Activated B cell treated with CpG ODN at 0.5 μM for 24 hours (primary cell): ENCODE data around the gene POPDC3. TPM values are rescaled to one million over a fixed set of nuclear protein-coding genes. Genes with fewer than 3 reads are reported as not detected.

Experiments
- ATAC-seq: fragments of 200-7000 bp; cut with Tn5 transposase; one replicate; pipeline ENCODE4 v1.10.0; 2021; ENCODE audit warnings: low read depth, mild to moderate bottlenecking, moderate library complexity
- CTCF ChIA-PET: fragments of 350-600 bp; sonication (Branson Sonifier 250); formaldehyde crosslinking; loops from one replicate; lab custom pipeline; 2021; ENCODE audit warnings: antibody characterized with exemption; lab: Charles Lee
- POLR2A ChIA-PET: fragments of 350-600 bp; sonication (Branson Sonifier 250); formaldehyde crosslinking; loops from one replicate; lab custom pipeline; 2021; ENCODE audit warnings: antibody characterized with exemption; lab: Charles Lee
- DNase-seq: peaks from one replicate; pipeline ENCODE4 v3.0.0; 2022
- H3K27ac Mint-ChIP-seq: one replicate; pipeline ENCODE4 v1.8.0; 2020; ENCODE audit warnings: mixed read lengths
- H3K27me3 Mint-ChIP-seq: one replicate; pipeline ENCODE4 v1.8.0; 2021; ENCODE audit warnings: mixed read lengths
- H3K36me3 Mint-ChIP-seq: one replicate; pipeline ENCODE4 v1.8.0; 2021; ENCODE audit warnings: low read depth, mixed read lengths
- H3K4me1 Mint-ChIP-seq: one replicate; pipeline ENCODE4 v1.8.0; 2021; ENCODE audit warnings: mixed read lengths
- H3K4me3 Mint-ChIP-seq: one replicate; pipeline ENCODE4 v1.8.0; 2020; ENCODE audit warnings: mild to moderate bottlenecking, mixed read lengths
- H3K9me3 Mint-ChIP-seq: one replicate; pipeline ENCODE4 v1.8.0; 2020; ENCODE audit warnings: mixed read lengths
- intact Hi-C: fragments of 100-400 bp; cut with micrococcal nuclease; formaldehyde crosslinking; loops from one replicate; pipeline ENCODE4 v1.15.1; 2024
- total RNA-seq: library from RNA; stranded (reverse); gene quantifications from 2 replicates; pipeline ENCODE4 v1.2.3, GENCODE V29; 2022
- TF ChIP-seq, protein P1 (sequence below): fragments of 200-600 bp; IDR thresholded peaks from one replicate; pipeline ENCODE4 v1.8.0; 2022; ENCODE audit warnings: antibody characterized with exemption, mild to moderate bottlenecking

The POPDC3 gene
- total RNA-seq, 1 donor from 2014 or later = not detected

DNA sequence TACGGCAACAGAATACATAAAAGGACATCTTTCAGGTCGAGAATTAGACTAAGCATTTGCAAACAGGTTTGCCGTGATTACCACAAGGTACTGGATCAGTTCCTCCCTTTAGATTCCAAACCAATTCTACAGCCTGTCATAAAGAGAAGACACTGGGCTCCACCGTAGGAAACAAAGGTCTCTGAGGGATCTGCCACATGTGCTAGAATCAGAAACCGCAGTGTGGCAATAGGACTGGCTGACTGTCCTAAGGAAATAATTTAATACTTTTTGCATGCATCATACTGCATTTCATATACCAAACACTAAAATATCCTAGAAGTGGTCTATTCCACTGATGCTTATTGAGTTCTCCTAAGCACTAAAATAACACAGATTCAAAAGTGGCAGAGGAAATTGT is 59.2 kb downstream of the POPDC3 start:
- H3K36me3 Mint-ChIP-seq = no peaks in the 10 kb centered on the region
- H3K27me3 Mint-ChIP-seq = peaks cover 11% of the 10 kb centered on the region
- no peaks in the 10 kb centered on the region for H3K4me1 Mint-ChIP-seq
- POLR2A ChIA-PET = no interaction called here
- TF ChIP-seq, protein P1, sequence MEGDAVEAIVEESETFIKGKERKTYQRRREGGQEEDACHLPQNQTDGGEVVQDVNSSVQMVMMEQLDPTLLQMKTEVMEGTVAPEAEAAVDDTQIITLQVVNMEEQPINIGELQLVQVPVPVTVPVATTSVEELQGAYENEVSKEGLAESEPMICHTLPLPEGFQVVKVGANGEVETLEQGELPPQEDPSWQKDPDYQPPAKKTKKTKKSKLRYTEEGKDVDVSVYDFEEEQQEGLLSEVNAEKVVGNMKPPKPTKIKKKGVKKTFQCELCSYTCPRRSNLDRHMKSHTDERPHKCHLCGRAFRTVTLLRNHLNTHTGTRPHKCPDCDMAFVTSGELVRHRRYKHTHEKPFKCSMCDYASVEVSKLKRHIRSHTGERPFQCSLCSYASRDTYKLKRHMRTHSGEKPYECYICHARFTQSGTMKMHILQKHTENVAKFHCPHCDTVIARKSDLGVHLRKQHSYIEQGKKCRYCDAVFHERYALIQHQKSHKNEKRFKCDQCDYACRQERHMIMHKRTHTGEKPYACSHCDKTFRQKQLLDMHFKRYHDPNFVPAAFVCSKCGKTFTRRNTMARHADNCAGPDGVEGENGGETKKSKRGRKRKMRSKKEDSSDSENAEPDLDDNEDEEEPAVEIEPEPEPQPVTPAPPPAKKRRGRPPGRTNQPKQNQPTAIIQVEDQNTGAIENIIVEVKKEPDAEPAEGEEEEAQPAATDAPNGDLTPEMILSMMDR = no peak
- intact Hi-C loops = no loop called here
- ATAC-seq (no peak), DNase-seq (no peak)
- no peak overlapping the region for H3K4me3 Mint-ChIP-seq
- H3K9me3 Mint-ChIP-seq = no peaks in the 10 kb centered on the region
- CTCF ChIA-PET = no interaction called here
- no peak overlapping the region for H3K27ac Mint-ChIP-seq

DNA sequence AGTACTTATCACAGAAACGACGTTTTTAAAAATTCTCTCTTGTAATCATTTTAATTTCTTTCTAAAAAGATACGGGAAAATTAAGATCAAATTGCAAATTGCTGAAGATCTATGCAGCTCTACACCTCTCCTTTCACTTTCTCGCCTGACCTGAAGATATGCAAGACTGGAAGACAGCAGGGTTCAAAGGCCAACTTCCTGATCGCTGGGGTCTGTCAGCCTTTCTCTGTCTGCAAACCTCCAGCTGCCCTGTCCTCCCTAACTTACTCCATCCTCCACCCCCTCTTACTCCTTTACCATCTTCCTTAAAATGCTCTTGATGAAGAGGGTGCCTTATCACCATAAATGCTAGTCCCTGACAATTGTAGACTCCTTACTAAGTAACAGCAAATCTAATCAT is 63.7 kb downstream of the POPDC3 start:
- Mint-ChIP-seq H3K27me3 (peaks cover 15% of the 10 kb centered on the region), H3K36me3 (no peaks in the 10 kb centered on the region), H3K4me1 (no peaks in the 10 kb centered on the region), H3K27ac (no peak overlapping the region), H3K9me3 (no peaks in the 10 kb centered on the region), H3K4me3 (no peak overlapping the region)
- DNase-seq (no peak), ATAC-seq (no peak)
- intact Hi-C loops = no loop called here
- TF ChIP-seq, protein P1 = no peak
- ChIA-PET CTCF (no interaction called here), POLR2A (no interaction called here)

- ATAC-seq = no peak
- Mint-ChIP-seq H3K27ac (no peak overlapping the region), H3K27me3 (peaks cover 14% of the 10 kb centered on the region), H3K4me3 (no peak overlapping the region), H3K4me1 (no peaks in the 10 kb centered on the region), H3K36me3 (no peaks in the 10 kb centered on the region), H3K9me3 (no peaks in the 10 kb centered on the region)
- DNase-seq = no peak
- intact Hi-C loops = no loop called here
- CTCF ChIA-PET = no interaction called here
- TF ChIP-seq, protein P1 = no peak
- POLR2A ChIA-PET = no interaction called here
Observed at GRCh38 chr6:105113422-105113821, 66.4 kb downstream of the POPDC3 start.

GRCh38 chr6:105112577-105112976 is 67.2 kb downstream of the POPDC3 start:
- DNase-seq = no peak
- Mint-ChIP-seq H3K36me3 (no peaks in the 10 kb centered on the region), H3K4me3 (no peak overlapping the region), H3K27me3 (peaks cover 12% of the 10 kb centered on the region), H3K27ac (no peak overlapping the region), H3K9me3 (no peaks in the 10 kb centered on the region), H3K4me1 (no peaks in the 10 kb centered on the region)
- TF ChIP-seq, protein P1 = no peak
- POLR2A ChIA-PET = no interaction called here
- CTCF ChIA-PET = no interaction called here
- no peak for ATAC-seq
- intact Hi-C loops = no loop called here

GRCh38 chr6:105111871-105112270 is 67.9 kb downstream of the POPDC3 start:
- ChIA-PET POLR2A (no interaction called here), CTCF (no interaction called here)
- TF ChIP-seq, protein P1 = no peak
- H3K27ac Mint-ChIP-seq = no peak overlapping the region
- H3K4me1 Mint-ChIP-seq = no peaks in the 10 kb centered on the region
- H3K9me3 Mint-ChIP-seq = no peaks in the 10 kb centered on the region
- H3K27me3 Mint-ChIP-seq = peaks cover 10% of the 10 kb centered on the region
- no peak overlapping the region for H3K4me3 Mint-ChIP-seq
- DNase-seq (no peak), ATAC-seq (no peak)
- H3K36me3 Mint-ChIP-seq = no peaks in the 10 kb centered on the region
- intact Hi-C loops = no loop called here
